GM23338 (cell line): ENCODE measurements around the gene SUCLG1. TPM values are rescaled to one million over a fixed set of nuclear protein-coding genes. Genes with fewer than 3 reads are reported as not detected.

ENCODE experiments used
- ATAC-seq: fragments of 200-7000 bp; cut with Tn5 transposase; 3 replicates; pipeline ENCODE4 v1.9.1; 2020
- DNase-seq: peaks from one replicate; pipeline ENCODE4 v3.0.0-alpha.2; 2015; ENCODE audit warnings: low spot score
- H2AFZ ChIP-seq: fragments of 200-600 bp; sonication (generic); 2 replicates; pipeline ENCODE4 v1.8.0; 2016; ENCODE audit warnings: antibody characterized with exemption, mild to moderate bottlenecking, moderate library complexity
- H3F3A ChIP-seq: fragments of 200-600 bp; sonication (generic); replicated peaks from 2 replicates; pipeline ENCODE4 v1.8.0; 2017; ENCODE audit warnings: antibody characterized with exemption, mixed run types, low read depth
- H3K27ac ChIP-seq: fragments of 200-600 bp; sonication (generic); 2 replicates; pipeline ENCODE4 v1.6.1; 2016; ENCODE audit warnings: low read depth
- H3K27me3 ChIP-seq: fragments of 200-600 bp; sonication (generic); 2 replicates; pipeline ENCODE4 v1.8.0; 2016; ENCODE audit warnings: mild to moderate bottlenecking, mixed run types, moderate library complexity; ENCODE audit not compliant: insufficient read depth
- H3K36me3 ChIP-seq: fragments of 200-600 bp; sonication (generic); 2 replicates; pipeline ENCODE4 v1.8.0; 2016; ENCODE audit warnings: mild to moderate bottlenecking; ENCODE audit not compliant: insufficient read depth
- H3K4me1 ChIP-seq: fragments of 200-600 bp; sonication (generic); 2 replicates; pipeline ENCODE4 v1.8.0; 2016; ENCODE audit warnings: mild to moderate bottlenecking, moderate library complexity; ENCODE audit not compliant: insufficient read depth
- H3K4me2 ChIP-seq: fragments of 200-600 bp; sonication (generic); 2 replicates; pipeline ENCODE4 v1.7.1; 2017; ENCODE audit warnings: mixed run types
- H3K4me3 ChIP-seq: fragments of 200-600 bp; sonication (generic); 2 replicates; pipeline ENCODE4 v1.6.1; 2016; ENCODE audit warnings: mixed run types
- H3K79me2 ChIP-seq: fragments of 200-600 bp; sonication (generic); replicated peaks from 2 replicates; pipeline ENCODE4 v1.8.0; 2017; ENCODE audit warnings: mild to moderate bottlenecking; ENCODE audit not compliant: insufficient read depth
- H3K9me2 ChIP-seq: fragments of 200-600 bp; sonication (generic); 2 replicates; pipeline ENCODE4 v1.8.0; 2017; ENCODE audit not compliant: insufficient read depth
- H4K20me1 ChIP-seq: fragments of 200-600 bp; sonication (generic); replicated peaks from 2 replicates; pipeline ENCODE4 v1.8.0; 2017; ENCODE audit warnings: mild to moderate bottlenecking; ENCODE audit not compliant: insufficient read depth
- H3K27ac Mint-ChIP-seq: 2 replicates; pipeline ENCODE4 v1.8.0; 2020; ENCODE audit warnings: inconsistent platforms, mild to moderate bottlenecking, moderate library complexity, mixed read lengths
- H3K27me3 Mint-ChIP-seq: 3 replicates; pipeline ENCODE4 v1.8.0; 2022; ENCODE audit warnings: low read depth, mild to moderate bottlenecking, moderate library complexity, mixed read lengths, inconsistent platforms; ENCODE audit not compliant: insufficient read depth, poor library complexity
- H3K36me3 Mint-ChIP-seq: 3 replicates; pipeline ENCODE4 v1.8.0; 2021; ENCODE audit warnings: low read depth, mild to moderate bottlenecking, inconsistent platforms, moderate library complexity, mixed read lengths
- H3K4me1 Mint-ChIP-seq: 3 replicates; pipeline ENCODE4 v1.8.0; 2020; ENCODE audit warnings: mild to moderate bottlenecking, inconsistent platforms, mixed read lengths
- H3K4me3 Mint-ChIP-seq: 3 replicates; pipeline ENCODE4 v1.8.0; 2021; ENCODE audit warnings: moderate library complexity, mild to moderate bottlenecking, inconsistent platforms, mixed read lengths
- H3K9me3 Mint-ChIP-seq: 3 replicates; pipeline ENCODE4 v1.8.0; 2020; ENCODE audit warnings: moderate library complexity, mild to moderate bottlenecking, inconsistent platforms, mixed read lengths
- ETS1 ChIP-seq: IDR thresholded peaks from 2 replicates; pipeline ENCODE4 v1.6.1; 2016; ENCODE audit warnings: antibody characterized with exemption
- JUNB ChIP-seq: IDR thresholded peaks from one replicate; pipeline ENCODE4 v1.6.1; 2016; ENCODE audit warnings: antibody characterized with exemption; ENCODE audit not compliant: unreplicated experiment
- POLR2AphosphoS5 ChIP-seq: IDR thresholded peaks from 2 replicates; pipeline ENCODE4 v1.6.1; 2016; ENCODE audit warnings: antibody characterized with exemption, low read depth
- ZNF331 ChIP-seq: fragments of 250-450 bp; sonication (Bioruptor Pico); IDR thresholded peaks from 2 replicates; pipeline ENCODE4 v1.5.0; 2020; ENCODE audit warnings: low read depth, mild to moderate bottlenecking, moderate library complexity
- polyA plus RNA-seq: library from polyadenylated mRNA; unstranded; fragments of >200 nt; fragmentation: Nextera tagmentation; extraction: Ambion mirVana; gene quantifications from 2 replicates; pipeline ENCODE4 v1.2.1, GENCODE V29; 2016
- total RNA-seq: library from RNA; depleted of rRNA; stranded (reverse); fragments of >200 nt; shearing (Covaris generic); gene quantifications from 2 replicates; pipeline ENCODE4 v1.2.3, GENCODE V29; 2014
- TF ChIP-seq, protein P1 (sequence below): fragments of 250-450 bp; sonication (Bioruptor Pico); IDR thresholded peaks from 2 replicates; pipeline ENCODE4 v1.5.0; 2020; ENCODE audit warnings: mild to moderate bottlenecking, moderate library complexity
- TF ChIP-seq, protein P2 (sequence below): IDR thresholded peaks from one replicate; pipeline ENCODE4 v1.6.1; 2018; ENCODE audit warnings: antibody characterized with exemption; ENCODE audit not compliant: unreplicated experiment

Gene SUCLG1
- total and polyA plus RNA-seq, 2 experiments from 2014 or later = 24.3 to 36.0 TPM

- Mint-ChIP-seq H3K36me3 (no peaks in the 10 kb centered on the region), H3K27me3 (no peaks in the 10 kb centered on the region), H3K4me3 (no peak overlapping the region), H3K9me3 (no peaks in the 10 kb centered on the region; the same call in 2 of the 3 replicates), H3K27ac (no peak overlapping the region), H3K4me1 (peaks cover 7% of the 10 kb centered on the region)
- DNase-seq = no peak
- H3K27me3 ChIP-seq = no peaks in the 10 kb centered on the region
- H2AFZ ChIP-seq = no peak overlapping the region
- no peak for ATAC-seq
- H3K9me2 ChIP-seq = no peaks in the 10 kb centered on the region
- no peaks in the 10 kb centered on the region for H4K20me1 ChIP-seq
- H3K4me3 ChIP-seq = no peak overlapping the region
- H3K4me1 ChIP-seq = no peaks in the 10 kb centered on the region
- H3K27ac ChIP-seq = no peak overlapping the region
- no peaks in the 10 kb centered on the region for H3K79me2 ChIP-seq
- no peaks in the 10 kb centered on the region for H3K36me3 ChIP-seq
- H3F3A ChIP-seq = no peaks in the 10 kb centered on the region
- no peak for TF ChIP-seq POLR2AphosphoS5
- TF ChIP-seq, protein P1, sequence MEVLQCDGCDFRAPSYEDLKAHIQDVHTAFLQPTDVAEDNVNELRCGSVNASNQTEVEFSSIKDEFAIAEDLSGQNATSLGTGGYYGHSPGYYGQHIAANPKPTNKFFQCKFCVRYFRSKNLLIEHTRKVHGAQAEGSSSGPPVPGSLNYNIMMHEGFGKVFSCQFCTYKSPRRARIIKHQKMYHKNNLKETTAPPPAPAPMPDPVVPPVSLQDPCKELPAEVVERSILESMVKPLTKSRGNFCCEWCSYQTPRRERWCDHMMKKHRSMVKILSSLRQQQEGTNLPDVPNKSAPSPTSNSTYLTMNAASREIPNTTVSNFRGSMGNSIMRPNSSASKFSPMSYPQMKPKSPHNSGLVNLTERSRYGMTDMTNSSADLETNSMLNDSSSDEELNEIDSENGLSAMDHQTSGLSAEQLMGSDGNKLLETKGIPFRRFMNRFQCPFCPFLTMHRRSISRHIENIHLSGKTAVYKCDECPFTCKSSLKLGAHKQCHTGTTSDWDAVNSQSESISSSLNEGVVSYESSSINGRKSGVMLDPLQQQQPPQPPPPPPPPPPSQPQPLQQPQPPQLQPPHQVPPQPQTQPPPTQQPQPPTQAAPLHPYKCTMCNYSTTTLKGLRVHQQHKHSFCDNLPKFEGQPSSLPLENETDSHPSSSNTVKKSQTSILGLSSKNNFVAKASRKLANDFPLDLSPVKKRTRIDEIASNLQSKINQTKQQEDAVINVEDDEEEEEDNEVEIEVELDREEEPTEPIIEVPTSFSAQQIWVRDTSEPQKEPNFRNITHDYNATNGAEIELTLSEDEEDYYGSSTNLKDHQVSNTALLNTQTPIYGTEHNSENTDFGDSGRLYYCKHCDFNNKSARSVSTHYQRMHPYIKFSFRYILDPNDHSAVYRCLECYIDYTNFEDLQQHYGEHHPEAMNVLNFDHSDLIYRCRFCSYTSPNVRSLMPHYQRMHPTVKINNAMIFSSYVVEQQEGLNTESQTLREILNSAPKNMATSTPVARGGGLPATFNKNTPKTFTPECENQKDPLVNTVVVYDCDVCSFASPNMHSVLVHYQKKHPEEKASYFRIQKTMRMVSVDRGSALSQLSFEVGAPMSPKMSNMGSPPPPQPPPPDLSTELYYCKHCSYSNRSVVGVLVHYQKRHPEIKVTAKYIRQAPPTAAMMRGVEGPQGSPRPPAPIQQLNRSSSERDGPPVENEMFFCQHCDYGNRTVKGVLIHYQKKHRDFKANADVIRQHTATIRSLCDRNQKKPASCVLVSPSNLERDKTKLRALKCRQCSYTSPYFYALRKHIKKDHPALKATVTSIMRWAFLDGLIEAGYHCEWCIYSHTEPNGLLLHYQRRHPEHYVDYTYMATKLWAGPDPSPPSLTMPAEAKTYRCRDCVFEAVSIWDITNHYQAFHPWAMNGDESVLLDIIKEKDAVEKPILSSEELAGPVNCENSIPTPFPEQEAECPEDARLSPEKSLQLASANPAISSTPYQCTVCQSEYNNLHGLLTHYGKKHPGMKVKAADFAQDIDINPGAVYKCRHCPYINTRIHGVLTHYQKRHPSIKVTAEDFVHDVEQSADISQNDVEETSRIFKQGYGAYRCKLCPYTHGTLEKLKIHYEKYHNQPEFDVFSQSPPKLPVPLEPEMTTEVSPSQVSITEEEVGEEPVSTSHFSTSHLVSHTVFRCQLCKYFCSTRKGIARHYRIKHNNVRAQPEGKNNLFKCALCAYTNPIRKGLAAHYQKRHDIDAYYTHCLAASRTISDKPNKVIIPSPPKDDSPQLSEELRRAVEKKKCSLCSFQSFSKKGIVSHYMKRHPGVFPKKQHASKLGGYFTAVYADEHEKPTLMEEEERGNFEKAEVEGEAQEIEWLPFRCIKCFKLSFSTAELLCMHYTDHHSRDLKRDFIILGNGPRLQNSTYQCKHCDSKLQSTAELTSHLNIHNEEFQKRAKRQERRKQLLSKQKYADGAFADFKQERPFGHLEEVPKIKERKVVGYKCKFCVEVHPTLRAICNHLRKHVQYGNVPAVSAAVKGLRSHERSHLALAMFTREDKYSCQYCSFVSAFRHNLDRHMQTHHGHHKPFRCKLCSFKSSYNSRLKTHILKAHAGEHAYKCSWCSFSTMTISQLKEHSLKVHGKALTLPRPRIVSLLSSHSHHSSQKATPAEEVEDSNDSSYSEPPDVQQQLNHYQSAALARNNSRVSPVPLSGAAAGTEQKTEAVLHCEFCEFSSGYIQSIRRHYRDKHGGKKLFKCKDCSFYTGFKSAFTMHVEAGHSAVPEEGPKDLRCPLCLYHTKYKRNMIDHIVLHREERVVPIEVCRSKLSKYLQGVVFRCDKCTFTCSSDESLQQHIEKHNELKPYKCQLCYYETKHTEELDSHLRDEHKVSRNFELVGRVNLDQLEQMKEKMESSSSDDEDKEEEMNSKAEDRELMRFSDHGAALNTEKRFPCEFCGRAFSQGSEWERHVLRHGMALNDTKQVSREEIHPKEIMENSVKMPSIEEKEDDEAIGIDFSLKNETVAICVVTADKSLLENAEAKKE (CRISPR knock-in tag) = no peak
- TF ChIP-seq ETS1 = no peak
- no peak for TF ChIP-seq ZNF331 (CRISPR knock-in tag)
- TF ChIP-seq, protein P2, sequence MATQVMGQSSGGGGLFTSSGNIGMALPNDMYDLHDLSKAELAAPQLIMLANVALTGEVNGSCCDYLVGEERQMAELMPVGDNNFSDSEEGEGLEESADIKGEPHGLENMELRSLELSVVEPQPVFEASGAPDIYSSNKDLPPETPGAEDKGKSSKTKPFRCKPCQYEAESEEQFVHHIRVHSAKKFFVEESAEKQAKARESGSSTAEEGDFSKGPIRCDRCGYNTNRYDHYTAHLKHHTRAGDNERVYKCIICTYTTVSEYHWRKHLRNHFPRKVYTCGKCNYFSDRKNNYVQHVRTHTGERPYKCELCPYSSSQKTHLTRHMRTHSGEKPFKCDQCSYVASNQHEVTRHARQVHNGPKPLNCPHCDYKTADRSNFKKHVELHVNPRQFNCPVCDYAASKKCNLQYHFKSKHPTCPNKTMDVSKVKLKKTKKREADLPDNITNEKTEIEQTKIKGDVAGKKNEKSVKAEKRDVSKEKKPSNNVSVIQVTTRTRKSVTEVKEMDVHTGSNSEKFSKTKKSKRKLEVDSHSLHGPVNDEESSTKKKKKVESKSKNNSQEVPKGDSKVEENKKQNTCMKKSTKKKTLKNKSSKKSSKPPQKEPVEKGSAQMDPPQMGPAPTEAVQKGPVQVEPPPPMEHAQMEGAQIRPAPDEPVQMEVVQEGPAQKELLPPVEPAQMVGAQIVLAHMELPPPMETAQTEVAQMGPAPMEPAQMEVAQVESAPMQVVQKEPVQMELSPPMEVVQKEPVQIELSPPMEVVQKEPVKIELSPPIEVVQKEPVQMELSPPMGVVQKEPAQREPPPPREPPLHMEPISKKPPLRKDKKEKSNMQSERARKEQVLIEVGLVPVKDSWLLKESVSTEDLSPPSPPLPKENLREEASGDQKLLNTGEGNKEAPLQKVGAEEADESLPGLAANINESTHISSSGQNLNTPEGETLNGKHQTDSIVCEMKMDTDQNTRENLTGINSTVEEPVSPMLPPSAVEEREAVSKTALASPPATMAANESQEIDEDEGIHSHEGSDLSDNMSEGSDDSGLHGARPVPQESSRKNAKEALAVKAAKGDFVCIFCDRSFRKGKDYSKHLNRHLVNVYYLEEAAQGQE = no peak
- no peak for TF ChIP-seq JUNB
- no peak overlapping the region for H3K4me2 ChIP-seq
Measured at GRCh38 chr2:84383271-84383670, 75.8 kb downstream of the SUCLG1 start.
